Neural cell (in vitro differentiated cells): ENCODE results near the gene SNX13. TPM values are rescaled to one million over a fixed set of nuclear protein-coding genes. Genes with fewer than 3 reads are reported as not detected.

ENCODE experiments used
- H2AFZ ChIP-seq: fragments of 200-600, 300-800 bp; sonication (generic), shearing (Covaris generic); 2 replicates; pipeline ENCODE4 v1.6.0; 2014; ENCODE audit warnings: low read depth, mild to moderate bottlenecking, antibody characterized with exemption, low read length, moderate library complexity
- H3F3A ChIP-seq: fragments of 200-600 bp; shearing (Covaris generic); 2 replicates; pipeline ENCODE4 v1.6.1; 2016; ENCODE audit warnings: mild to moderate bottlenecking, moderate library complexity, mixed read lengths, antibody characterized with exemption, low read length; ENCODE audit not compliant: insufficient read depth, poor library complexity, severe bottlenecking
- H3K27ac ChIP-seq: fragments of 200-600, 300-800 bp; sonication (generic), shearing (Covaris generic); 2 replicates; pipeline ENCODE4 v1.5.1; 2014; ENCODE audit warnings: mild to moderate bottlenecking, low read length, moderate library complexity
- H3K27me3 ChIP-seq: fragments of 300-800, 200-600 bp; sonication (generic), shearing (Covaris generic); 2 replicates; pipeline ENCODE4 v1.6.0; 2014; ENCODE audit warnings: mild to moderate bottlenecking, low read depth, low read length, moderate library complexity; ENCODE audit not compliant: insufficient read depth
- H3K36me3 ChIP-seq: fragments of 300-800, 200-600 bp; sonication (generic), shearing (Covaris generic); 2 replicates; pipeline ENCODE4 v1.5.1; 2014; ENCODE audit warnings: mild to moderate bottlenecking, antibody characterized with exemption, low read length, moderate library complexity; ENCODE audit not compliant: insufficient read depth
- H3K4me2 ChIP-seq: fragments of 300-800, 200-600 bp; sonication (generic), shearing (Covaris generic); 2 replicates; pipeline ENCODE4 v1.6.0; 2014; ENCODE audit warnings: mild to moderate bottlenecking, low read length
- H3K4me3 ChIP-seq: fragments of 300-800, 200-600 bp; sonication (generic), shearing (Covaris generic); 2 replicates; pipeline ENCODE4 v1.5.1; 2014; ENCODE audit warnings: mild to moderate bottlenecking, low read length, moderate library complexity
- H3K79me2 ChIP-seq: fragments of 200-600 bp; shearing (Covaris generic); replicated peaks from 2 replicates; pipeline ENCODE4 v1.6.0; 2014; ENCODE audit warnings: mild to moderate bottlenecking, low read length, moderate library complexity; ENCODE audit not compliant: insufficient read depth
- H3K9ac ChIP-seq: fragments of 300-800, 200-600 bp; sonication (generic), shearing (Covaris generic); 2 replicates; pipeline ENCODE4 v1.6.1; 2016; ENCODE audit warnings: mild to moderate bottlenecking, low read length, mixed read lengths
- H3K9me2 ChIP-seq: fragments of 200-600 bp; shearing (Covaris generic); 2 replicates; pipeline ENCODE4 v1.6.1; 2016; ENCODE audit warnings: mild to moderate bottlenecking, low read length, mixed read lengths; ENCODE audit not compliant: insufficient read depth
- H3K9me3 ChIP-seq: fragments of 200-600, 300-800 bp; sonication (generic), shearing (Covaris generic); 2 replicates; pipeline ENCODE4 v1.6.1; 2016; ENCODE audit warnings: mild to moderate bottlenecking, mixed run types, low read length, moderate library complexity, mixed read lengths
- H4K20me1 ChIP-seq: fragments of 200-600 bp; shearing (Covaris generic); 2 replicates; pipeline ENCODE4 v1.6.1; 2016; ENCODE audit warnings: mild to moderate bottlenecking, mixed run types; ENCODE audit not compliant: insufficient read depth
- CTCF ChIP-seq: fragments of 450-650 bp; IDR thresholded peaks from 2 replicates; pipeline ENCODE4 v1.5.1; 2014; ENCODE audit warnings: antibody characterized with exemption, mild to moderate bottlenecking, moderate library complexity; ENCODE audit not compliant: poor library complexity, severe bottlenecking
- EP300 ChIP-seq: fragments of 450-650 bp; conservative IDR thresholded peaks from 2 replicates; pipeline ENCODE4 v1.6.1; 2014; ENCODE audit warnings: antibody characterized with exemption, mild to moderate bottlenecking, moderate library complexity; ENCODE audit not compliant: poor library complexity, severe bottlenecking
- EZH2 ChIP-seq: fragments of 200-600, 300-800 bp; shearing (Covaris generic), sonication (generic); IDR thresholded peaks from 2 replicates; pipeline ENCODE4 v1.6.1; 2014; ENCODE audit warnings: antibody characterized with exemption, low read length, borderline replicate concordance, mild to moderate bottlenecking; ENCODE audit not compliant: insufficient read depth, poor library complexity, severe bottlenecking
- MXI1 ChIP-seq: fragments of 450-650 bp; conservative IDR thresholded peaks from 2 replicates; pipeline ENCODE4 v1.6.1; 2014; ENCODE audit warnings: antibody characterized with exemption, mild to moderate bottlenecking; ENCODE audit not compliant: poor library complexity, severe bottlenecking
- POLR2AphosphoS5 ChIP-seq: IDR thresholded peaks from 2 replicates; pipeline ENCODE4 v1.6.1; 2012
- RAD21 ChIP-seq: fragments of 450-650 bp; conservative IDR thresholded peaks from 2 replicates; pipeline ENCODE4 v1.6.1; 2014; ENCODE audit warnings: antibody characterized with exemption, mild to moderate bottlenecking, moderate library complexity
- REST ChIP-seq: IDR thresholded peaks from 2 replicates; pipeline ENCODE4 v1.6.1; 2012; ENCODE audit warnings: borderline replicate concordance
- SMC3 ChIP-seq: fragments of 450-650 bp; conservative IDR thresholded peaks from 2 replicates; pipeline ENCODE4 v1.6.1; 2014; ENCODE audit warnings: antibody characterized with exemption, mild to moderate bottlenecking, moderate library complexity; ENCODE audit not compliant: poor library complexity
- TAF1 ChIP-seq: IDR thresholded peaks from 2 replicates; pipeline ENCODE4 v1.6.1; 2012; ENCODE audit warnings: low read depth
- polyA plus RNA-seq: library from polyadenylated mRNA; depleted of rRNA; stranded (reverse); fragments of >200 nt; gene quantifications from 2 replicates; pipeline ENCODE4 v1.2.3, GENCODE V29; 2014

The SNX13 gene
- polyA plus RNA-seq, 1 donor from 2014 or later = 50.6 TPM

GRCh38 chr7:17912536-17913235, 27.6 kb downstream of the SNX13 start:
- Histone ChIP-seq H3K4me2 (no peak overlapping the region), H3K9me2 (no peaks in the 10 kb centered on the region), H2AFZ (no peak overlapping the region), H4K20me1 (no peaks in the 10 kb centered on the region), H3K9me3 (no peaks in the 10 kb centered on the region), H3K27ac (no peak overlapping the region), H3K36me3 (no peaks in the 10 kb centered on the region), H3K9ac (no peak overlapping the region), H3K79me2 (peaks cover 41% of the 10 kb centered on the region), H3K27me3 (no peaks in the 10 kb centered on the region), H3F3A (no peaks in the 10 kb centered on the region), H3K4me3 (no peak overlapping the region)
- TF ChIP-seq REST (no peak), EZH2 (no peak), MXI1 (no peak), RAD21 (no peak), POLR2AphosphoS5 (no peak), CTCF (no peak), EP300 (no peak), TAF1 (no peak), SMC3 (no peak)

- TF ChIP-seq REST (no peak), EZH2 (no peak), POLR2AphosphoS5 (no peak), MXI1 (no peak), EP300 (no peak)
- H3K79me2 ChIP-seq = peaks cover 38% of the 10 kb centered on the region
- no peak overlapping the region for H3K9ac ChIP-seq
Measured at GRCh38 chr7:17912050-17912449, 28.2 kb downstream of the SNX13 start.

More at GRCh38 chr7:17912050-17912449, 28.2 kb downstream of the SNX13 start:
- no peak overlapping the region for H2AFZ ChIP-seq
- H3K27ac ChIP-seq = no peak overlapping the region
- no peaks in the 10 kb centered on the region for H3K9me2 ChIP-seq
- H3K4me2 ChIP-seq = no peak overlapping the region
- H3K4me3 ChIP-seq = no peak overlapping the region
- no peaks in the 10 kb centered on the region for H3K9me3 ChIP-seq
- no peaks in the 10 kb centered on the region for H3K27me3 ChIP-seq
- H3F3A ChIP-seq = no peaks in the 10 kb centered on the region
- H3K36me3 ChIP-seq = no peaks in the 10 kb centered on the region
- no peaks in the 10 kb centered on the region for H4K20me1 ChIP-seq
